Measurements from ENCODE around the gene ZNF133.
"Not testable (repeated sequence)": the region's sequence is repeated elsewhere in the genome, so short reads cannot be mapped to it uniquely, and the experiment has no call there.

The ZNF133 gene

GRCh38 chr20:18321976-18322950, 33.9 kb downstream of the ZNF133 start:
- H3K4me3 ChIP-seq (ENCODE audit: low read length), result no peak overlapping the region
- H3K27me3 ChIP-seq (ENCODE audit: insufficient read depth, low read length), result no peaks in the 10 kb centered on the region
- 0 out of 2 replicates have a peak, but pooled peaks cover 2% of the 10 kb centered on the region for H3K36me3 ChIP-seq (ENCODE audit: insufficient read depth, low read depth, low read length)
- H3K9ac ChIP-seq (ENCODE audit: low read depth, low read length), result no peak overlapping the region
- H3K4me1 ChIP-seq (ENCODE audit: insufficient read depth, low read length), result peaks cover 25% of the 10 kb centered on the region
- H3K9me3 ChIP-seq (ENCODE audit: insufficient read depth, low read depth, low read length), result peaks cover 4% of the 10 kb centered on the region
- no peak overlapping the region for H3K27ac ChIP-seq (ENCODE audit: low read length)

GRCh38 chr20:18323705-18324104, 35.4 kb downstream of the ZNF133 start:
- no peaks in the 10 kb centered on the region for H3K27me3 ChIP-seq (ENCODE audit: insufficient read depth, low read length)
- H3K9ac ChIP-seq (ENCODE audit: low read depth, low read length), result peak overlapping the region; percentile 71
- H3K4me1 ChIP-seq (ENCODE audit: insufficient read depth, low read length), result peaks cover 25% of the 10 kb centered on the region
- peak overlapping the region; percentile 95 for H3K27ac ChIP-seq (ENCODE audit: low read length)
- peaks cover 18% of the 10 kb centered on the region for H3K9me3 ChIP-seq (ENCODE audit: insufficient read depth, low read depth, low read length)
- H3K36me3 ChIP-seq (ENCODE audit: insufficient read depth, low read depth, low read length), result no peaks in the 10 kb centered on the region
- peak overlapping the region; percentile 53 for H3K4me3 ChIP-seq (ENCODE audit: low read length)

- Histone ChIP-seq H3K9ac (ENCODE audit: low read depth, low read length) (peak overlapping the region; percentile 43; the same call in 1 of the 2 replicates), H3K36me3 (ENCODE audit: insufficient read depth, low read depth, low read length) (no peaks in the 10 kb centered on the region), H3K9me3 (ENCODE audit: insufficient read depth, low read depth, low read length) (peaks cover 21% of the 10 kb centered on the region), H3K4me1 (ENCODE audit: insufficient read depth, low read length) (peaks cover 25% of the 10 kb centered on the region), H3K27ac (ENCODE audit: low read length) (peak overlapping the region; percentile 95), H3K4me3 (ENCODE audit: low read length) (no peak overlapping the region), H3K27me3 (ENCODE audit: insufficient read depth, low read length) (no peaks in the 10 kb centered on the region)
Measured at GRCh38 chr20:18324596-18325089, 36.3 kb downstream of the ZNF133 start.

GRCh38 chr20:18326990-18327389, 38.7 kb downstream of the ZNF133 start:
- H3K27ac ChIP-seq (ENCODE audit: low read length), result no peak overlapping the region
- H3K4me1 ChIP-seq (ENCODE audit: insufficient read depth, low read length), result peaks cover 25% of the 10 kb centered on the region
- H3K36me3 ChIP-seq (ENCODE audit: insufficient read depth, low read depth, low read length), result no peaks in the 10 kb centered on the region
- no peak overlapping the region for H3K4me3 ChIP-seq (ENCODE audit: low read length)
- no peak overlapping the region for H3K9ac ChIP-seq (ENCODE audit: low read depth, low read length)
- H3K9me3 ChIP-seq (ENCODE audit: insufficient read depth, low read depth, low read length), result peaks cover 43% of the 10 kb centered on the region
- no peaks in the 10 kb centered on the region for H3K27me3 ChIP-seq (ENCODE audit: insufficient read depth, low read length)

GRCh38 chr20:18331694-18332093, 43.4 kb downstream of the ZNF133 start:
- Histone ChIP-seq H3K27me3 (ENCODE audit: insufficient read depth, low read length) (no peaks in the 10 kb centered on the region), H3K36me3 (ENCODE audit: insufficient read depth, low read depth, low read length) (no peaks in the 10 kb centered on the region), H3K4me1 (ENCODE audit: insufficient read depth, low read length) (no peaks in the 10 kb centered on the region), H3K4me3 (ENCODE audit: low read length) (no peak overlapping the region), H3K9ac (ENCODE audit: low read depth, low read length) (no peak overlapping the region), H3K27ac (ENCODE audit: low read length) (no peak overlapping the region), H3K9me3 (ENCODE audit: insufficient read depth, low read depth, low read length) (peaks cover 55% of the 10 kb centered on the region)

- not testable (repeated sequence) for H3K9ac ChIP-seq (ENCODE audit: low read depth, low read length); H3K27ac ChIP-seq (ENCODE audit: low read length); H3K4me3 ChIP-seq (ENCODE audit: low read length); H3K36me3 ChIP-seq (ENCODE audit: insufficient read depth, low read depth, low read length); H3K4me1 ChIP-seq (ENCODE audit: insufficient read depth, low read length); H3K9me3 ChIP-seq (ENCODE audit: insufficient read depth, low read depth, low read length); H3K27me3 ChIP-seq (ENCODE audit: insufficient read depth, low read length)
Measured at GRCh38 chr20:18349749-18350148, 61.4 kb downstream of the ZNF133 start.

- Histone ChIP-seq H3K36me3 (ENCODE audit: insufficient read depth, low read depth, low read length) (no peaks in the 10 kb centered on the region), H3K9me3 (ENCODE audit: insufficient read depth, low read depth, low read length) (0 out of 2 replicates have a peak, but pooled peaks cover 4% of the 10 kb centered on the region), H3K27me3 (ENCODE audit: insufficient read depth, low read length) (no peaks in the 10 kb centered on the region), H3K9ac (ENCODE audit: low read depth, low read length) (no peak overlapping the region), H3K4me1 (ENCODE audit: insufficient read depth, low read length) (no peaks in the 10 kb centered on the region), H3K27ac (ENCODE audit: low read length) (no peak overlapping the region), H3K4me3 (ENCODE audit: low read length) (no peak overlapping the region)
Measured at GRCh38 chr20:18359854-18360253, 71.5 kb downstream of the ZNF133 start.

- H3K4me1 ChIP-seq (ENCODE audit: insufficient read depth, low read length), result no peaks in the 10 kb centered on the region
- no peak overlapping the region for H3K27ac ChIP-seq (ENCODE audit: low read length)
- H3K9ac ChIP-seq (ENCODE audit: low read depth, low read length), result no peak overlapping the region
- no peaks in the 10 kb centered on the region for H3K36me3 ChIP-seq (ENCODE audit: insufficient read depth, low read depth, low read length)
- H3K4me3 ChIP-seq (ENCODE audit: low read length), result no peak overlapping the region
- H3K27me3 ChIP-seq (ENCODE audit: insufficient read depth, low read length), result no peaks in the 10 kb centered on the region
- 0 out of 2 replicates have a peak, but pooled peaks cover 2% of the 10 kb centered on the region for H3K9me3 ChIP-seq (ENCODE audit: insufficient read depth, low read depth, low read length)
Measured at GRCh38 chr20:18360635-18361034, 72.3 kb downstream of the ZNF133 start.

- Histone ChIP-seq H3K36me3 (ENCODE audit: insufficient read depth, low read depth, low read length) (no peaks in the 10 kb centered on the region), H3K4me3 (ENCODE audit: low read length) (no peak overlapping the region), H3K27ac (ENCODE audit: low read length) (no peak overlapping the region), H3K27me3 (ENCODE audit: insufficient read depth, low read length) (no peaks in the 10 kb centered on the region), H3K9me3 (ENCODE audit: insufficient read depth, low read depth, low read length) (no peaks in the 10 kb centered on the region), H3K9ac (ENCODE audit: low read depth, low read length) (no peak overlapping the region), H3K4me1 (ENCODE audit: insufficient read depth, low read length) (no peaks in the 10 kb centered on the region)
Measured at GRCh38 chr20:18361678-18362077, 73.4 kb downstream of the ZNF133 start.

- Histone ChIP-seq H3K36me3 (ENCODE audit: insufficient read depth, low read depth, low read length) (no peaks in the 10 kb centered on the region), H3K27ac (ENCODE audit: low read length) (no peak overlapping the region), H3K9me3 (ENCODE audit: insufficient read depth, low read depth, low read length) (no peaks in the 10 kb centered on the region), H3K9ac (ENCODE audit: low read depth, low read length) (no peak overlapping the region), H3K27me3 (ENCODE audit: insufficient read depth, low read length) (no peaks in the 10 kb centered on the region), H3K4me1 (ENCODE audit: insufficient read depth, low read length) (no peaks in the 10 kb centered on the region), H3K4me3 (ENCODE audit: low read length) (no peak overlapping the region)
Measured at GRCh38 chr20:18362916-18363315, 74.6 kb downstream of the ZNF133 start.

GRCh38 chr20:18363708-18364107, 75.4 kb downstream of the ZNF133 start:
- Histone ChIP-seq H3K4me1 (ENCODE audit: insufficient read depth, low read length) (no peaks in the 10 kb centered on the region), H3K27ac (ENCODE audit: low read length) (no peak overlapping the region), H3K9me3 (ENCODE audit: insufficient read depth, low read depth, low read length) (no peaks in the 10 kb centered on the region)

GRCh38 chr20:18364768-18365167, 76.4 kb downstream of the ZNF133 start:
- H3K27me3 ChIP-seq (ENCODE audit: insufficient read depth, low read length), result no peaks in the 10 kb centered on the region
- H3K9ac ChIP-seq (ENCODE audit: low read depth, low read length), result no peak overlapping the region
- no peaks in the 10 kb centered on the region for H3K36me3 ChIP-seq (ENCODE audit: insufficient read depth, low read depth, low read length)
- H3K4me1 ChIP-seq (ENCODE audit: insufficient read depth, low read length), result no peaks in the 10 kb centered on the region
- no peaks in the 10 kb centered on the region for H3K9me3 ChIP-seq (ENCODE audit: insufficient read depth, low read depth, low read length)
- H3K4me3 ChIP-seq (ENCODE audit: low read length), result no peak overlapping the region
- H3K27ac ChIP-seq (ENCODE audit: low read length), result no peak overlapping the region

More at GRCh38 chr20:18363708-18364107, 75.4 kb downstream of the ZNF133 start:
- H3K9ac ChIP-seq (ENCODE audit: low read depth, low read length), result no peak overlapping the region
- no peaks in the 10 kb centered on the region for H3K36me3 ChIP-seq (ENCODE audit: insufficient read depth, low read depth, low read length)
- H3K27me3 ChIP-seq (ENCODE audit: insufficient read depth, low read length), result no peaks in the 10 kb centered on the region
- no peak overlapping the region for H3K4me3 ChIP-seq (ENCODE audit: low read length)

Data from iPS-20b (cell line).